Stomach (tissue), 9 donors: ENCODE measurements around the gene NPIPB9. TPM values are rescaled to one million over a fixed set of nuclear protein-coding genes. Genes with fewer than 3 reads are reported as not detected.
"Not testable (repeated sequence)": the region's sequence is repeated elsewhere in the genome, so short reads cannot be mapped to it uniquely, and the experiment has no call there.

Experiments used
- DNase-seq, 2 donors: peaks; one replicate each; pipeline versions ENCODE4 v3.0.0 to v3.0.0-alpha.2; 2013 to 2019
- H3K27ac ChIP-seq, 5 donors: fragments of 200-600 bp in 4 of 5; sonication (generic) in 4 of 5; one replicate each; pipeline ENCODE4 v1.5.1; 2013 to 2019; ENCODE audit warnings: mild to moderate bottlenecking in 1 of 5, moderate library complexity in 1 of 5
- H3K27me3 ChIP-seq, 3 donors: fragments of 200-600 bp; sonication (generic); one replicate each; pipeline ENCODE4 v1.5.1; 2017 to 2019; ENCODE audit warnings: mixed run types in 1 of 3
- H3K36me3 ChIP-seq, 4 donors: fragments of 200-600 bp; sonication (generic); 1 replicate in 3 of 4; 2 replicates in 1 of 4; pipeline ENCODE4 v1.5.1; 2016 to 2019
- H3K4me1 ChIP-seq, 4 donors: fragments of 200-600 bp; sonication (generic); one replicate each; pipeline ENCODE4 v1.5.1; 2016 to 2019
- H3K4me3 ChIP-seq, 4 donors: fragments of 200-600 bp; sonication (generic) in 3 of 4; one replicate each; pipeline ENCODE4 v1.5.1; 2016 to 2019; ENCODE audit warnings: mild to moderate bottlenecking in 1 of 4
- H3K9me3 ChIP-seq, 4 donors: fragments of 200-600 bp; sonication (generic); one replicate each; pipeline ENCODE4 v1.5.1; 2016 to 2019
- CTCF ChIP-seq, 7 experiments: fragments of 450-650 bp in 4 of 7; fragments of 200-600 bp in 3 of 7; sonication (generic) in 3 of 7; IDR thresholded peaks; one replicate each; pipeline ENCODE4 v1.5.1; 2016 to 2019; ENCODE audit warnings: antibody characterized with exemption in 7 of 7, control low read depth in 2 of 7, mild to moderate bottlenecking in 1 of 7
- POLR2AphosphoS5 ChIP-seq, 3 donors: sonication (generic); formaldehyde crosslinking; IDR thresholded peaks; one replicate each; pipeline ENCODE4 v1.6.1; 2016; ENCODE audit warnings: antibody characterized with exemption in 3 of 3
- WGBS, 5 donors: extraction: QIAGEN DNeasy Blood & Tissue Kit in 3 of 5; methylation state at CpG; one replicate each; pipeline versions ENCODE4 v1.1.5 to v1.1.7; 2013 to 2018; 5-methylcytosine and 5-hydroxymethylcytosine counted together
- intact Hi-C: fragments of 100-400 bp; cut with DNase I; formaldehyde crosslinking; loops from one replicate; pipeline ENCODE4 v1.15.1; 2023; ENCODE audit warnings: low total_unique reads
- polyA plus RNA-seq, 3 donors: library from polyadenylated mRNA; stranded (reverse); fragments of 200-250 nt; gene quantifications; one replicate each; pipeline ENCODE4 v1.2.3, GENCODE V29; 2013
- total RNA-seq, 5 donors: library from RNA; depleted of rRNA; stranded (reverse); fragments of >200 nt; gene quantifications; one replicate each; pipeline versions ENCODE4 v1.1.0 to v1.2.3, GENCODE V29; 2014 to 2016
- donor health status: healthy with polysubstance abuse.
- donor health status: Bipolar disorder and iron deficiency.
- donor health status: healthy.

The NPIPB9 gene
- total and polyA plus RNA-seq, 8 donors = 0.40 to 24.3 (median 9.6) TPM; not detected in 3

- Histone ChIP-seq H3K27ac (peak overlapping the region in 1 of 5 donors; percentile 49), H3K4me3 (peak overlapping the region in 2 of 4 donors; percentile 19 to 30)
- H3K4me1 ChIP-seq, H3K27me3 ChIP-seq, H3K36me3 ChIP-seq, intact Hi-C loops, H3K9me3 ChIP-seq: not testable (repeated sequence)
- TF ChIP-seq CTCF (IDR thresholded peaks at IDR 0.05) = peak in 2 of 7 experiments; percentile 21 to 28
- DNase-seq = peak in 1 of 2 donors; percentile 42
- 13 to 47% (median 16%) methylated on average over 3 to 22 of the region's 33 CpGs; no CpG with 5 or more reads in 1 of the 5 donors for WGBS, 5 donors
Observed at GRCh38 chr16:28749997-28750465, 1.6 kb upstream of the NPIPB9 start.

GRCh38 chr16:28750469-28751067 lies 1.0 kb upstream of the NPIPB9 start:
- WGBS, 5 donors = no CpG with 5 or more reads among the region's 48 CpGs
- H3K36me3 ChIP-seq, H3K4me1 ChIP-seq, H3K9me3 ChIP-seq, H3K27ac ChIP-seq, DNase-seq, intact Hi-C loops, H3K27me3 ChIP-seq: not testable (repeated sequence)
- peak overlapping the region in 2 of 4 donors; percentile 19 to 30 for H3K4me3 ChIP-seq

- H3K27me3 ChIP-seq, H3K9me3 ChIP-seq, H3K4me1 ChIP-seq, H3K36me3 ChIP-seq, H3K27ac ChIP-seq, intact Hi-C loops, DNase-seq, H3K4me3 ChIP-seq: not testable (repeated sequence)
- no CpG with 5 or more reads among the region's 6 CpGs for WGBS, 5 donors
Observed at GRCh38 chr16:28781697-28782096, 30.1 kb downstream of the NPIPB9 start.

GRCh38 chr16:28782357-28782756 lies 30.8 kb downstream of the NPIPB9 start:
- H3K27me3 ChIP-seq, H3K9me3 ChIP-seq, H3K4me3 ChIP-seq, DNase-seq, H3K36me3 ChIP-seq, H3K27ac ChIP-seq, H3K4me1 ChIP-seq, intact Hi-C loops: not testable (repeated sequence)
- no CpG with 5 or more reads among the region's 4 CpGs for WGBS, 5 donors

- TF ChIP-seq POLR2AphosphoS5 (IDR thresholded peaks at IDR 0.05) (peak in 1 of 3 donors; percentile 48), CTCF (IDR thresholded peaks at IDR 0.05) (peak in 2 of 7 experiments; percentile 21 to 22)
- Histone ChIP-seq H3K27ac (peak overlapping the region in 2 of 5 donors; percentile 17 to 32), H3K4me3 (peak overlapping the region in 3 of 4 donors; percentile 7 to 32 (median 24))
- H3K36me3 ChIP-seq, intact Hi-C loops, H3K27me3 ChIP-seq, H3K4me1 ChIP-seq, H3K9me3 ChIP-seq: not testable (repeated sequence)
- DNase-seq = peak in 1 of 2 donors; percentile 57
- WGBS, 5 donors = 38 to 70% (median 49%) methylated on average over 4 to 8 of the region's 13 CpGs
Observed at GRCh38 chr16:28802235-28803019, 50.8 kb downstream of the NPIPB9 start.

- H3K4me3 ChIP-seq, intact Hi-C loops, H3K36me3 ChIP-seq, H3K9me3 ChIP-seq, H3K27me3 ChIP-seq, H3K4me1 ChIP-seq, DNase-seq, H3K27ac ChIP-seq: not testable (repeated sequence)
- no CpG with 5 or more reads among the region's 11 CpGs for WGBS, 5 donors
Observed at GRCh38 chr16:28807445-28808120, 56.0 kb downstream of the NPIPB9 start.
